22Rv1 (cell line): ENCODE measurements around the gene FERMT1.

Experiments used
- CTCF ChIP-seq: fragments of 450-650 bp; IDR thresholded peaks from 2 replicates; pipeline ENCODE4 v1.5.1; 2017; ENCODE audit warnings: mild to moderate bottlenecking
- ZFX ChIP-seq: fragments of 450-650 bp; IDR thresholded peaks from 2 replicates; pipeline ENCODE4 v1.6.1; 2017; ENCODE audit warnings: antibody characterized with exemption, borderline replicate concordance

GRCh38 chr20:6127825-6128224, 5.0 kb upstream of the FERMT1 start:
- TF ChIP-seq CTCF (no peak), ZFX (no peak)
